A549 (cell line): ENCODE data around the gene TRDN.

Experiments used
- POLR2A ChIP-seq: IDR thresholded peaks from 2 replicates; pipeline ENCODE4 v1.6.1; 2012; ENCODE audit warnings: mild to moderate bottlenecking, low read length
- SMC3 ChIP-seq: fragments of >200 bp; sonication (Bioruptor Twin); formaldehyde crosslinking; IDR thresholded peaks from 3 replicates; pipeline ENCODE4 v1.6.1; 2018; ENCODE audit warnings: inconsistent platforms
- TF ChIP-seq, protein P1 (sequence below): fragments of >200 bp; sonication (Bioruptor Twin); formaldehyde crosslinking; IDR thresholded peaks from 3 replicates; pipeline ENCODE4 v1.5.1; 2016

DNA sequence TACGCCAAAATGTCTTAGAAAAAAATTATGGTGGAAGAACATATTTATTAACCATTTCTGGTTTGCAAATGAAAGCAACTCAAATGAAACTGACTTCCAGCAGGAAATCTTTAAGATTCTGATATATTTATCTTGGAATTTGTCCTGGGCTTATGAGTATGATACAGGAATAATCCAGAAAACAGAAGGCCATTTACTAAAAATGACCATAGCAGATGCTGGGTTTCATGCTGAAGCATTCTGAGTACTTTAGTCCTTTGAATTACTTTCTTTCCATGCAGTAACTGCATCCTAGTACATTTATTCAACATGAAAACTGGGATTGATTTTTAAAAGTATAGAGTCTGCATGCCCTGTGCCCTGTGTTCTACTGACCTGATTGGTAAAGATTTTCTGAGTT is 468.3 kb downstream of the TRDN start:
- TF ChIP-seq POLR2A (no peak), SMC3 (no peak)
- TF ChIP-seq, protein P1, sequence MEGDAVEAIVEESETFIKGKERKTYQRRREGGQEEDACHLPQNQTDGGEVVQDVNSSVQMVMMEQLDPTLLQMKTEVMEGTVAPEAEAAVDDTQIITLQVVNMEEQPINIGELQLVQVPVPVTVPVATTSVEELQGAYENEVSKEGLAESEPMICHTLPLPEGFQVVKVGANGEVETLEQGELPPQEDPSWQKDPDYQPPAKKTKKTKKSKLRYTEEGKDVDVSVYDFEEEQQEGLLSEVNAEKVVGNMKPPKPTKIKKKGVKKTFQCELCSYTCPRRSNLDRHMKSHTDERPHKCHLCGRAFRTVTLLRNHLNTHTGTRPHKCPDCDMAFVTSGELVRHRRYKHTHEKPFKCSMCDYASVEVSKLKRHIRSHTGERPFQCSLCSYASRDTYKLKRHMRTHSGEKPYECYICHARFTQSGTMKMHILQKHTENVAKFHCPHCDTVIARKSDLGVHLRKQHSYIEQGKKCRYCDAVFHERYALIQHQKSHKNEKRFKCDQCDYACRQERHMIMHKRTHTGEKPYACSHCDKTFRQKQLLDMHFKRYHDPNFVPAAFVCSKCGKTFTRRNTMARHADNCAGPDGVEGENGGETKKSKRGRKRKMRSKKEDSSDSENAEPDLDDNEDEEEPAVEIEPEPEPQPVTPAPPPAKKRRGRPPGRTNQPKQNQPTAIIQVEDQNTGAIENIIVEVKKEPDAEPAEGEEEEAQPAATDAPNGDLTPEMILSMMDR = no peak
